GM19467 (cell line): Measurements from ENCODE around the gene NR2F1-AS1.
"Not testable (repeated sequence)": the region's sequence is repeated elsewhere in the genome, so short reads cannot be mapped to it uniquely, and the experiment has no call there.

Source experiments
- ATAC-seq: cut with Tn5 transposase; IDR thresholded peaks from one replicate; pipeline ENCODE4 v1.9.1; 2021; ENCODE audit warnings: mild to moderate bottlenecking, moderate library complexity; ENCODE audit not compliant: unreplicated experiment

NR2F1-AS1 gene

GRCh38 chr5:93577854-93578812 lies 2.9 kb downstream of the NR2F1-AS1 start:
- no peak for ATAC-seq

GRCh38 chr5:93576994-93577853 lies 3.8 kb downstream of the NR2F1-AS1 start:
- no peak for ATAC-seq

- no peak for ATAC-seq
These were observed 5.3 kb downstream of the NR2F1-AS1 start for GRCh38 chr5:93575461-93576414.

GRCh38 chr5:93574491-93575305 lies 6.3 kb downstream of the NR2F1-AS1 start:
- no peak for ATAC-seq

GRCh38 chr5:93573354-93574351 lies 7.4 kb downstream of the NR2F1-AS1 start:
- ATAC-seq = no peak

- ATAC-seq = no peak
These were observed 8.2 kb downstream of the NR2F1-AS1 start for GRCh38 chr5:93572608-93573353.

GRCh38 chr5:93572101-93572607 lies 8.9 kb downstream of the NR2F1-AS1 start:
- ATAC-seq = no peak

GRCh38 chr5:93571114-93571949 lies 9.7 kb downstream of the NR2F1-AS1 start:
- no peak for ATAC-seq

- no peak for ATAC-seq
These were observed 10.5 kb downstream of the NR2F1-AS1 start for GRCh38 chr5:93570294-93571113.

- no peak for ATAC-seq
These were observed 11.5 kb downstream of the NR2F1-AS1 start for GRCh38 chr5:93569300-93570160.

- ATAC-seq = no peak
These were observed 13.6 kb downstream of the NR2F1-AS1 start for GRCh38 chr5:93567424-93567823.

GRCh38 chr5:93566091-93566490 lies 14.9 kb downstream of the NR2F1-AS1 start:
- no peak for ATAC-seq

- ATAC-seq = no peak
These were observed 23.9 kb downstream of the NR2F1-AS1 start for GRCh38 chr5:93557021-93557604.

- not testable (repeated sequence) for ATAC-seq
These were observed 31.4 kb downstream of the NR2F1-AS1 start for GRCh38 chr5:93549594-93549993.
